Suprapubic skin (tissue), 4 donors: Measurements from ENCODE around the gene BCL7B. TPM values are rescaled to one million over a fixed set of nuclear protein-coding genes. Genes with fewer than 3 reads are reported as not detected.

Experiments used
- DNase-seq, 2 donors: peaks; one replicate each; pipeline ENCODE4 v3.0.0-alpha.2; 2019; ENCODE audit warnings: low spot score in 2 of 2
- H3K27ac ChIP-seq: fragments of 200-600 bp; sonication (generic); one replicate; pipeline ENCODE4 v1.5.1; 2019
- H3K27me3 ChIP-seq: fragments of 200-600 bp; sonication (generic); one replicate; pipeline ENCODE4 v1.5.1; 2019
- H3K36me3 ChIP-seq: fragments of 200-600 bp; sonication (generic); one replicate; pipeline ENCODE4 v1.5.1; 2019
- H3K4me1 ChIP-seq: fragments of 200-600 bp; sonication (generic); one replicate; pipeline ENCODE4 v1.5.1; 2019
- H3K4me3 ChIP-seq: fragments of 200-600 bp; sonication (generic); one replicate; pipeline ENCODE4 v1.5.1; 2019; ENCODE audit warnings: mild to moderate bottlenecking
- H3K9me3 ChIP-seq: fragments of 200-600 bp; sonication (generic); one replicate; pipeline ENCODE4 v1.5.1; 2019
- EP300 ChIP-seq: sonication (generic); formaldehyde crosslinking; IDR thresholded peaks from one replicate; pipeline ENCODE4 v1.6.1; 2017; ENCODE audit warnings: antibody characterized with exemption
- POLR2A ChIP-seq, 2 donors: fragments of 450-650 bp; IDR thresholded peaks; one replicate each; pipeline ENCODE4 v1.6.1; 2017; ENCODE audit warnings: antibody characterized with exemption in 2 of 2, mild to moderate bottlenecking in 2 of 2, moderate library complexity in 2 of 2
- POLR2AphosphoS5 ChIP-seq, 3 donors: sonication (generic); formaldehyde crosslinking; IDR thresholded peaks; one replicate each; pipeline ENCODE4 v1.6.1; 2017; ENCODE audit warnings: antibody characterized with exemption in 3 of 3
- WGBS: methylation state at CpG from one replicate; pipeline ENCODE4 v1.1.5; 2018; 5-methylcytosine and 5-hydroxymethylcytosine counted together
- total RNA-seq, 4 donors: library from RNA; depleted of rRNA; stranded (reverse); fragments of >200 nt; gene quantifications; one replicate each; pipeline ENCODE4 v1.1.0, GENCODE V29; 2016
- TF ChIP-seq, protein P1 (sequence below), 2 donors: fragments of 200-600 bp in 1 of 2; fragments of 450-650 bp in 1 of 2; sonication (generic) in 1 of 2; IDR thresholded peaks; one replicate each; pipeline ENCODE4 v1.5.1; 2016 to 2019; ENCODE audit warnings: antibody characterized with exemption in 2 of 2, mild to moderate bottlenecking in 1 of 2, moderate library complexity in 1 of 2

The BCL7B gene
- total RNA-seq, 4 donors from 2014 or later, result 33.4 to 55.4 (median 46.1) TPM

DNA sequence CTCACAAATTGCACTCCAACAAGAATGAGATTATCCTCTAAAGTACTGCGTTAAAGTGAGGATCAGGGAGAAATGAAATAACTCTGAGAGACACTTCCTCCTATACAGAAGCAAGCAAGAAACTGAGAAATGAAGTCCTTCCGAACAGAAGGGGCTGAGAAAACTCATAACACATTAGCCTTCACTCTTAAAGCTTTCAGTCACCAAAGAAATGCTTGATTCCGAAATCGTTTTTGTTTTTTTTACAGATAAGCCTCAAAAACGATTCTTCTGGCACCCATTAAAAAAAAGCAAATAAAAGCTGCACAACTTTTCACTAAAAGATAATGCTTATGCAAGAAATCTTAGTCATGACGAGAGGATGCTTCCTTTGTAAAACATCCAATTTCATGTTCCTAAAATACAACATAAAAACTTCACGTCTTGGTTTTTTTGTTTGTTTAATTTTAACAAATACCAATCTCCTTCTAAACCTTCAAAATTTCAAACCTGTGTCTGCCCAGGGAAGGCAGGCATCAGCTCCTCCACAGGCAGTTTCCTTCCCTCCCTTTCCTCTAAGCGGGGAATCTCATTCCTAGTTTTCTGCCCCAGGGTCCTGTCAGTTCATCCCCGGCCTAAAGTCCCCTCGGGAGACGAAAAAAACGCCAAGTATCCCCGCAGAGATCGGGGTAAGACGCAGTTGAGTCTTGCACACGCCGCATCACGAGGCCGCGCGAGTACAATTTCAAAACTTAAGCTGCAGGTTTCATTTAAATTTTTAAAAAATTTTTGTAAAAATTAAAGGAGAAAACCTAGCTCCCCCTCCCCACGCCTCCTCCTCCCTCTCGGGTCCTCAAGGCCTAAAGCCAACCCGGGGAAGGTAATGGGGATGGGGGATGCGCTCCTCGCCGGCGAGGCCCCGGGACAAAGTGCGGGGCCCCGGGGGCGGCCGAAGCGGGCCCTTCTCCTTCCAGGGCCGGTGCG lies 36.5 kb downstream of the BCL7B start:
- Histone ChIP-seq H3K27me3 (no peaks in the 10 kb centered on the region), H3K36me3 (peaks cover 1% of the 10 kb centered on the region), H3K9me3 (no peaks in the 10 kb centered on the region), H3K4me3 (peak overlapping the region; percentile 91), H3K4me1 (peaks cover 47% of the 10 kb centered on the region), H3K27ac (peak overlapping the region; percentile 91)
- WGBS, result under 1% methylated on average over 36 of the region's 36 CpGs
- TF ChIP-seq EP300 (no peak), POLR2A (IDR thresholded peaks at IDR 0.05) (no peak), POLR2AphosphoS5 (IDR thresholded peaks at IDR 0.05) (no peak)
- TF ChIP-seq, protein P1, sequence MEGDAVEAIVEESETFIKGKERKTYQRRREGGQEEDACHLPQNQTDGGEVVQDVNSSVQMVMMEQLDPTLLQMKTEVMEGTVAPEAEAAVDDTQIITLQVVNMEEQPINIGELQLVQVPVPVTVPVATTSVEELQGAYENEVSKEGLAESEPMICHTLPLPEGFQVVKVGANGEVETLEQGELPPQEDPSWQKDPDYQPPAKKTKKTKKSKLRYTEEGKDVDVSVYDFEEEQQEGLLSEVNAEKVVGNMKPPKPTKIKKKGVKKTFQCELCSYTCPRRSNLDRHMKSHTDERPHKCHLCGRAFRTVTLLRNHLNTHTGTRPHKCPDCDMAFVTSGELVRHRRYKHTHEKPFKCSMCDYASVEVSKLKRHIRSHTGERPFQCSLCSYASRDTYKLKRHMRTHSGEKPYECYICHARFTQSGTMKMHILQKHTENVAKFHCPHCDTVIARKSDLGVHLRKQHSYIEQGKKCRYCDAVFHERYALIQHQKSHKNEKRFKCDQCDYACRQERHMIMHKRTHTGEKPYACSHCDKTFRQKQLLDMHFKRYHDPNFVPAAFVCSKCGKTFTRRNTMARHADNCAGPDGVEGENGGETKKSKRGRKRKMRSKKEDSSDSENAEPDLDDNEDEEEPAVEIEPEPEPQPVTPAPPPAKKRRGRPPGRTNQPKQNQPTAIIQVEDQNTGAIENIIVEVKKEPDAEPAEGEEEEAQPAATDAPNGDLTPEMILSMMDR (IDR thresholded peaks at IDR 0.05), result no peak
- peak; percentile 37 to 47 for DNase-seq

DNA sequence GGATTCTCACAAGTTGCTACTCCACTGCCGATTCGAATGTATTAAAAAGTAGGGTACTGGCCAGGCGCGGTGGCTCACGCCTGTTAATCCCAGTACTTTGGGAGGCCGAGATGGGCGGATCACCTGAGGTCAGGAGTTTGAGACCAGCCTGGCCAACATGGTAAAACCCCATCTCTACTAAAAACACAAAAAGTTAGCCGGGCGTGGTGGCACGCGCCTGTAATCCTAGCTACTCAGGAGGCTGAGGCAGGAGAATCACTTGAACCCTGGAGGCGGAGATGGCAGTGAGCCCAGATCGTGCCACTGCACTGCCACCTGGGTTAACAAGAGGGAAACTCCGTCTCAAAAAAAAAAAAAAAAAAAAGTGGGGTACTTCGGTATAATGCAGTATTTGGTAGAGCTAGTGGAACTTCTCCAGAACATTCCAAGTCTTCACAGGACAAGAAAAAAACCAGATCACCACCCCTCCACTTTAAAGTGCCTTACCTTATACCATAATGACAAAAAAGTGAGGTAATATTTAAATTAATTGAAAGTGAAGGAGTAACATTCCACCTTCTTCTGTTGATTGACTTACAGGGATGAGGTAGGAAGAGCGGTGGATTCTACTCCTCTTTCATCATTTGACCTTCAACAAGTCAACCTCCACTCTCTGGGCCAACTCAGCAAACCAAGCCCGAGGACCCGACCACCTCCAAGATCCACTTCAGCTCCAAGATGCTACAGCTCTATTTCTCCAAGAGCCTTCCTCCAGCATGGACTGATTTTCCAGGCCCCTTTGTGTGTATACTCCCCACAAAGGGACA lies 37.4 kb downstream of the BCL7B start:
- peaks cover 47% of the 10 kb centered on the region for H3K4me1 ChIP-seq
- peak; percentile 44 to 50 for DNase-seq
- H3K36me3 ChIP-seq, result peaks cover 10% of the 10 kb centered on the region
- no peak overlapping the region for H3K27ac ChIP-seq
- peak overlapping the region; percentile 91 for H3K4me3 ChIP-seq
- WGBS, result 67% methylated on average over 18 of the region's 18 CpGs
- no peaks in the 10 kb centered on the region for H3K27me3 ChIP-seq
- no peak for TF ChIP-seq EP300
- TF ChIP-seq POLR2A (IDR thresholded peaks at IDR 0.05), result no peak
- no peak for TF ChIP-seq POLR2AphosphoS5 (IDR thresholded peaks at IDR 0.05)
- TF ChIP-seq, protein P1 (IDR thresholded peaks at IDR 0.05), result no peak
- H3K9me3 ChIP-seq, result no peaks in the 10 kb centered on the region

DNA sequence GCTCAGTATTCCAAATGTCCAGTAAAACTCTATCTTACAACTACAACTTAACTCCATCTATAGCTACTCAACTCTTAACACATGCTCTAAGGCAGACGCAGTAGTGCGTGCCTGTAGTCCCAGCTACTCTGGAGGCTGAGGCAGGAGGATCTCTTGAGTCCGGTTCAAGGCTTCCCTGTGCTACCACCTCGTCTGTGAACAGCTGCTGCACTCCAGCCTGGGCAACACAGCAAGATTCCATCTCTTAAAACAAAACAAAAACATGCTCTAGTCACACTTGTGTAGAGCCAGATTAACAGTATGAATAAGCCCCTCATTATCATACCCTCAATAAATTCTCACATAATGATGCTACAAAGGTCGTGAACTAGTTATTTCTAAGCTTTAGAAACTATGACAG lies 39.0 kb downstream of the BCL7B start:
- WGBS, result 73% methylated on average over 5 of the region's 5 CpGs
- no peak overlapping the region for H3K27ac ChIP-seq
- H3K4me3 ChIP-seq, result no peak overlapping the region
- no peak for TF ChIP-seq POLR2AphosphoS5 (IDR thresholded peaks at IDR 0.05)
- no peak for TF ChIP-seq POLR2A (IDR thresholded peaks at IDR 0.05)
- no peak for TF ChIP-seq EP300
- TF ChIP-seq, protein P1 (IDR thresholded peaks at IDR 0.05), result no peak
- no peaks in the 10 kb centered on the region for H3K9me3 ChIP-seq
- DNase-seq, result peak in 1 of 2 donors; percentile 53
- peaks cover 16% of the 10 kb centered on the region for H3K36me3 ChIP-seq
- no peaks in the 10 kb centered on the region for H3K27me3 ChIP-seq
- H3K4me1 ChIP-seq, result peaks cover 47% of the 10 kb centered on the region

DNA sequence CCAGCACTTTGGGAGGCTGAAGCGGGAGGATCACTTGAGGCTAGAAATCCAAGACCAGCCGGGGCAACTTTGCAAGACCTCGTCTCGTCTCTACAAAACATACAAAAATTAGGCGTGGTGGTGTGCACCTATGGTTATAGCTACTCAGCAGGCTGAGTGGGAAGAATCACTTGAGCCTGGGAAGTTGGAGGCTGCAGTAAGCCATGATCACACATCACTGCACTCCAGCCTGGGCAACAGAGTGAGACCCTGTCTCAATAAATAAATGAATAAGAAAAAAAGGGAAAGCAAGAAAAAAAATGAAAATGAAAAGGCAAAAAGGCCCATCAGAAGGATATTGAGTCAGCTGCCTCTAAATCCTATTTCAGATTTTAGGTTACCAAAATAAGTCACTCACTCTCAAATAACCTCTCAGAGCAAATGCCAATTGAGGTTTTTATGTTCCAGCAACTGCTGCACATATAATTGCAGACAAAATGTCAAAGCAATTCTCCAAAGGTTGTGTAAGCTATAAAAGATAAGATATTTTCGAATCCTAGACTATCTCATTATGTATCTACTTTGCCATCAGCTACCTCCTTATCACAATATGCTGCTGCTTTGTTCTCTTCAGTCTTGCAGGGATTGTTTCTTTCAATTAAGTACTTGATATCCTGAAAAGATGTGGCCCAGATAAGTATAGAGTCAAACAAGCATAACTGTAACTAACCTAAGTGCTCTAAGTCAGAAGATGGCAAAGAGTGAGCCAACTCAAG lies 40.1 kb downstream of the BCL7B start:
- H3K27me3 ChIP-seq, result no peaks in the 10 kb centered on the region
- H3K4me1 ChIP-seq, result peaks cover 38% of the 10 kb centered on the region

More for the DNA sequence above, 40.1 kb downstream of the BCL7B start:
- no peak overlapping the region for H3K4me3 ChIP-seq
- H3K9me3 ChIP-seq, result no peaks in the 10 kb centered on the region
- no peak overlapping the region for H3K27ac ChIP-seq
- DNase-seq, result peak in 1 of 2 donors; percentile 40
- TF ChIP-seq POLR2A (IDR thresholded peaks at IDR 0.05) (no peak), EP300 (no peak), POLR2AphosphoS5 (IDR thresholded peaks at IDR 0.05) (no peak)
- TF ChIP-seq, protein P1 (IDR thresholded peaks at IDR 0.05), result no peak
- peaks cover 19% of the 10 kb centered on the region for H3K36me3 ChIP-seq
- 90% methylated on average over 6 of the region's 6 CpGs for WGBS
